H1 (cell line): ENCODE results near the gene SIGLECL1. TPM values are rescaled to one million over a fixed set of nuclear protein-coding genes. Genes with fewer than 3 reads are reported as not detected.

Experiments
- CTCF ChIA-PET: fragments of 300-600 bp; sonication (Branson Sonifier 250); formaldehyde crosslinking; loops from one replicate; lab custom pipeline; 2021; ENCODE audit not compliant: partially characterized antibody; lab: Charles Lee
- POLR2A ChIA-PET: fragments of 300-600 bp; sonication (Branson Sonifier 250); formaldehyde crosslinking; loops from one replicate; lab custom pipeline; 2021; ENCODE audit warnings: inconsistent platforms; ENCODE audit not compliant: partially characterized antibody; lab: Charles Lee
- DNase-seq, 2 experiments: peaks; one replicate each; pipeline versions ENCODE4 v3.0.0 to v3.0.0-alpha.2; 2010 to 2022; ENCODE audit warnings: low spot score in 2 of 2, low read depth in 1 of 2, mixed read lengths in 1 of 2
- FAIRE-seq: peaks from 2 replicates; lab custom pipeline; 2011; peaks lifted over from hg19 to GRCh38; lab: Jason Lieb, UNC
- H2AFZ ChIP-seq: 2 replicates; pipeline ENCODE4 v1.8.1; 2012; ENCODE audit warnings: low read length, inconsistent platforms
- H2AK5ac ChIP-seq: 2 replicates; pipeline ENCODE4 v1.6.1; 2013; ENCODE audit warnings: low read depth, low read length
- H2BK120ac ChIP-seq: replicated peaks from 2 replicates; pipeline ENCODE3; 2013; ENCODE audit warnings: low read depth, low read length, inconsistent platforms
- H2BK12ac ChIP-seq: 2 replicates; pipeline ENCODE4 v1.6.1; 2013; ENCODE audit warnings: low read depth, low read length
- H2BK15ac ChIP-seq: 2 replicates; pipeline ENCODE4 v1.6.1; 2013; ENCODE audit warnings: low read length
- H2BK20ac ChIP-seq: 2 replicates; pipeline ENCODE4 v1.6.1; 2013; ENCODE audit warnings: low read length
- H2BK5ac ChIP-seq: 2 replicates; pipeline ENCODE4 v1.6.1; 2013; ENCODE audit warnings: low read depth, low read length
- H3K14ac ChIP-seq: 2 replicates; pipeline ENCODE4 v1.6.1; 2013; ENCODE audit warnings: inconsistent platforms; ENCODE audit not compliant: insufficient read length
- H3K18ac ChIP-seq: 2 replicates; pipeline ENCODE4 v1.6.1; 2013; ENCODE audit warnings: low read length; ENCODE audit errors: extremely low read depth
- H3K23ac ChIP-seq: 2 replicates; pipeline ENCODE4 v1.6.1; 2013; ENCODE audit warnings: inconsistent platforms; ENCODE audit not compliant: insufficient read length
- H3K23me2 ChIP-seq: 2 replicates; pipeline ENCODE4 v1.6.1; 2013; ENCODE audit warnings: low read depth, low read length
- H3K27ac ChIP-seq: 2 replicates; pipeline ENCODE4 v1.6.1; 2011; ENCODE audit warnings: low read depth, low read length, inconsistent platforms
- H3K27me3 ChIP-seq, 4 experiments: replicated peaks in 1 of 4; 1 replicate in 1 of 4; 2 replicates in 3 of 4; pipeline versions ENCODE4 v1.6.1 to v1.8.1; 2011 to 2013; ENCODE audit warnings: low read length in 3 of 4, mild to moderate bottlenecking in 3 of 4, inconsistent platforms in 2 of 4, mixed read lengths in 2 of 4, moderate library complexity in 1 of 4; ENCODE audit not compliant: control insufficient read depth in 3 of 4, insufficient read depth in 3 of 4; ENCODE audit errors: extremely low read depth in 1 of 4
- H3K36me3 ChIP-seq, 4 experiments: 2 replicates each; pipeline versions ENCODE4 v1.6.1 to v1.8.1; 2011 to 2013; ENCODE audit warnings: mild to moderate bottlenecking in 4 of 4, low read length in 3 of 4, moderate library complexity in 2 of 4, control low read depth in 1 of 4, inconsistent platforms in 1 of 4; ENCODE audit not compliant: insufficient read depth in 4 of 4, control insufficient read depth in 2 of 4
- H3K4ac ChIP-seq: replicated peaks from 2 replicates; pipeline ENCODE3; 2013; ENCODE audit warnings: low read length, low read depth, mixed read lengths, inconsistent platforms; ENCODE audit not compliant: insufficient read length
- H3K4me1 ChIP-seq, 4 experiments: replicated peaks in 1 of 4; 1 replicate in 1 of 4; 2 replicates in 3 of 4; pipeline versions ENCODE4 v1.6.1 to v1.8.1; 2011 to 2013; ENCODE audit warnings: low read length in 3 of 4, inconsistent platforms in 2 of 4, mixed read lengths in 1 of 4; ENCODE audit not compliant: insufficient read depth in 4 of 4, control insufficient read depth in 3 of 4
- H3K4me2 ChIP-seq, 2 experiments: 2 replicates each; pipeline versions ENCODE4 v1.6.1 to v1.8.1; 2011 to 2013; ENCODE audit warnings: low read depth in 2 of 2, low read length in 2 of 2, control low read depth in 1 of 2, inconsistent platforms in 1 of 2, mild to moderate bottlenecking in 1 of 2; ENCODE audit not compliant: insufficient read depth in 1 of 2
- H3K4me3 ChIP-seq, 4 experiments: fragments of 200-600, 300-600 bp in 1 of 4; sonication (generic), shearing (Covaris generic), sonication (Bioruptor Twin) in 1 of 4; 2 replicates each; pipeline versions ENCODE4 v1.5.1 to v1.8.1; 2011 to 2016; ENCODE audit warnings: low read length in 4 of 4, low read depth in 3 of 4, control low read depth in 2 of 4, inconsistent platforms in 2 of 4, mild to moderate bottlenecking in 2 of 4, mixed read lengths in 1 of 4, moderate library complexity in 1 of 4; ENCODE audit not compliant: insufficient read depth in 2 of 4; ENCODE audit errors: extremely low read depth in 1 of 4
- H3K56ac ChIP-seq: replicated peaks from 2 replicates; pipeline ENCODE3; 2013; ENCODE audit warnings: low read depth, mild to moderate bottlenecking, mixed read lengths, low read length, inconsistent platforms; ENCODE audit not compliant: insufficient read length
- H3K79me1 ChIP-seq: 2 replicates; pipeline ENCODE4 v1.6.1; 2013; ENCODE audit warnings: low read depth, low read length, control low read depth
- H3K79me2 ChIP-seq, 2 experiments: 2 replicates each; pipeline versions ENCODE4 v1.6.1 to v1.8.1; 2012 to 2013; ENCODE audit warnings: low read length in 2 of 2, mild to moderate bottlenecking in 2 of 2, inconsistent platforms in 1 of 2; ENCODE audit not compliant: insufficient read depth in 2 of 2, control insufficient read depth in 1 of 2
- H3K9ac ChIP-seq, 4 experiments: replicated peaks in 1 of 4; 1 replicate in 1 of 4; 2 replicates in 3 of 4; pipeline versions ENCODE4 v1.6.1 to v1.8.1; 2011 to 2013; ENCODE audit warnings: low read depth in 3 of 4, low read length in 3 of 4, control low read depth in 2 of 4, mild to moderate bottlenecking in 2 of 4, moderate library complexity in 2 of 4, inconsistent platforms in 1 of 4; ENCODE audit errors: extremely low read depth in 1 of 4
- H3K9me3 ChIP-seq, 2 experiments: 2 replicates each; pipeline versions ENCODE4 v1.6.1 to v1.8.1; 2012 to 2013; ENCODE audit warnings: mild to moderate bottlenecking in 2 of 2, moderate library complexity in 2 of 2, control low read depth in 1 of 2, inconsistent platforms in 1 of 2, low read depth in 1 of 2, low read length in 1 of 2, mixed read lengths in 1 of 2; ENCODE audit not compliant: insufficient read depth in 2 of 2
- H4K20me1 ChIP-seq, 2 experiments: replicated peaks in 1 of 2; 2 replicates each; pipeline versions ENCODE3 to v1.8.1; 2011 to 2013; ENCODE audit warnings: inconsistent platforms in 2 of 2, low read length in 2 of 2, mild to moderate bottlenecking in 1 of 2; ENCODE audit not compliant: insufficient read depth in 2 of 2, control insufficient read depth in 1 of 2
- H4K5ac ChIP-seq: 2 replicates; pipeline ENCODE4 v1.6.1; 2013; ENCODE audit warnings: low read length, low read depth, mixed read lengths, inconsistent platforms; ENCODE audit not compliant: insufficient read length
- H4K8ac ChIP-seq: 2 replicates; pipeline ENCODE4 v1.8.0; 2013; ENCODE audit warnings: mild to moderate bottlenecking, moderate library complexity, low read length, inconsistent platforms; ENCODE audit not compliant: insufficient read depth; ENCODE audit errors: extremely low read depth
- H4K91ac ChIP-seq: replicated peaks from 2 replicates; pipeline ENCODE3; 2013; ENCODE audit warnings: low read length, mixed read lengths, inconsistent platforms; ENCODE audit not compliant: insufficient read length
- RNF2 ChIP-seq: fragments of 200-900, 300-1000 bp; sonication (generic); IDR thresholded peaks from 2 replicates; pipeline ENCODE4 v1.7.1; 2016; ENCODE audit warnings: borderline replicate concordance, low read depth, mild to moderate bottlenecking, antibody characterized with exemption, low read length; ENCODE audit not compliant: poor library complexity, severe bottlenecking; ENCODE audit errors: missing control alignments
- TAF1 ChIP-seq: IDR thresholded peaks from 2 replicates; pipeline ENCODE4 v1.6.1; 2011; ENCODE audit warnings: mild to moderate bottlenecking, low read depth, low read length
- TCF12 ChIP-seq: IDR thresholded peaks from 2 replicates; pipeline ENCODE4 v1.6.1; 2011; ENCODE audit warnings: low read depth, mild to moderate bottlenecking, low read length
- WGBS, 2 experiments: shearing (Covaris generic) in 1 of 2; methylation state at CpG; one replicate each; pipeline versions ENCODE4 v1.1.6 to v1.1.7; 2013 to 2015; ENCODE audit warnings: low lambda C conversion rate in 2 of 2, mixed read lengths in 2 of 2, inconsistent platforms in 1 of 2, low coverage in 1 of 2, missing lambda C conversion rate in 1 of 2; ENCODE audit not compliant: insufficient replicate concordance in 2 of 2, insufficient coverage in 1 of 2, insufficient read length in 1 of 2; ENCODE audit errors: extremely low coverage in 1 of 2, missing lambda C conversion rate in 1 of 2; 5-methylcytosine and 5-hydroxymethylcytosine counted together
- polyA plus RNA-seq, 7 experiments: library from polyadenylated mRNA; depleted of rRNA in 3 of 7; stranded (reverse) in 5 of 7; unstranded in 2 of 7; fragments of >200 nt in 5 of 7; fragments of 200-250 nt in 2 of 7; gene quantifications; 1 replicate in 5 of 7; 2 replicates in 1 of 7; 4 replicates in 1 of 7; pipeline versions ENCODE4 v1.2.1 to v1.2.3, GENCODE V29; 2011 to 2013; ENCODE audit warnings: missing spikeins in 2 of 7, mixed read lengths in 2 of 7
- total RNA-seq: library from RNA; stranded (reverse); fragmentation: NEBNext Ultra II Directional; extraction: Animal tissue kit (Norgen Biotek cat#: 25700); gene quantifications from 2 replicates; pipeline ENCODE4 v1.2.1, GENCODE V29; 2021

The SIGLECL1 gene
- total and polyA plus RNA-seq, 2 of the 8 experiments (the other 6 are each of a cell fraction or from before 2014, with no cell fraction given) = not detected

DNA sequence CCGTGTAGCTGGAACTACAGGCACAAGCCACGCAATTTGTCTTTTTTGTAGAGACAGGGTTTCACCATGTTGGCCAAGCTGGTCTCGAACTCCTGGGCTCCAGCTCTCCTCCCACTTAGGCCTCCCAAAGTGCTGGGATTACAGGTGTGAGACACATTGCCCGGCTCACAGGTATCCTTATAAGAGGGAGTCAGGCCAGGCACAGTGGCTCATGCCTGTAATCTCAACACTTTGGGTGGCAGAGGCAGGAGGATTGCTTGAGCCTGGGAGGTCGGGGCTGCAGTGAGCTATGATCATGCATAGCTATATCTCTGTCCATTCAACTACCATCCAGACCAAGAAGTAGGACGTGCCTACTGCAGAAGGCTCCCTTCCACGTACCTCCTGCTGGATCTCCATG is 50.4 kb downstream of the SIGLECL1 start:
- Histone ChIP-seq H2AFZ (no peak overlapping the region), H3K36me3 (no peaks in the 10 kb centered on the region), H3K18ac (no peak overlapping the region), H2BK5ac (no peak overlapping the region), H3K14ac (no peak overlapping the region), H3K4me1 (peaks cover 0 to 4% (median 2%) of the 10 kb centered on the region in 4 experiments; a peak in 4 of 7 replicates), H3K23ac (no peak overlapping the region), H3K27me3 (peaks cover 0 to 2% (median 0%) of the 10 kb centered on the region in 4 experiments; a peak in 2 of 7 replicates), H2AK5ac (no peak overlapping the region), H3K23me2 (no peaks in the 10 kb centered on the region), H4K20me1 (no peaks in the 10 kb centered on the region), H3K4ac (no peak overlapping the region), H2BK15ac (no peak overlapping the region), H4K8ac (no peak overlapping the region), H4K5ac (no peak overlapping the region), H3K4me3 (no peak overlapping the region), H3K79me2 (no peaks in the 10 kb centered on the region), H2BK20ac (no peak overlapping the region), H3K56ac (no peak overlapping the region), H2BK120ac (no peak overlapping the region), H3K9me3 (peaks cover 0 to 6% of the 10 kb centered on the region in 2 experiments; a peak in 2 of 4 replicates), H3K4me2 (no peak overlapping the region), H3K79me1 (no peaks in the 10 kb centered on the region), H3K9ac (no peak overlapping the region), H2BK12ac (no peak overlapping the region), H3K27ac (no peak overlapping the region), H4K91ac (no peak overlapping the region)
- DNase-seq (no peak), FAIRE-seq (no peak)
- WGBS, 2 experiments = 85% methylated on average over 7 of the region's 7 CpGs; no CpG with 5 or more reads in 1 of the 2 experiments
- ChIA-PET CTCF (interaction anchor here (0.6 to 1.7 kb wide), 6 partner anchors 15 to 360 kb away, joined by 3 to 4 read pairs (median 3); no protein-coding TSS in a partner anchor), POLR2A (interaction anchor here (1.4 to 2.1 kb wide), 2 partner anchors 8 kb away, joined by 3 to 5 read pairs; no protein-coding TSS in a partner anchor)
- TF ChIP-seq TAF1 (no peak), RNF2 (no peak), TCF12 (no peak)
